ENCODE results near the gene CDK14.

CDK14 gene

DNA sequence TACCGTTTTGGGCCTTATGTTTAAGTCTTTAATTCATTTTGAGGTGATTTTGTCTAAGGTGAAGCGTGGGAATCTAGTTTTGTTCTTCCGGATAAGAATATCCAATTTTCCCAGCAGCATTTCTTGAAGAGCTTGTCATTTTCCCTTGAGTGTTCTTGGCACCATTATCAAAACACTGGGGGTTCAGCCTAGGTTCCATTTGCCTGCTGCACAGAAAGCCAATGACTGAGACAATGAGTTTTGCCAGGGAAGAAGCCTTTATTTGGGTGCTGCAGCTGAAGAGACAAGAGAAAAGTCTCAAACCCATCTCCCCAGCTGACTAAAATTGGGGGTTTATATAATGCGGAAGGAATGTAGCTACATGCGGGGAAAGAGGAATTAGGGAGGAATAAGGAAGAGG is 380.9 kb downstream of the CDK14 start:
- no peaks in the 10 kb centered on the region for H3K79me2 ChIP-seq (ENCODE audit: insufficient read depth, low read length)
- H3K9ac ChIP-seq (ENCODE audit: low read length): no peak overlapping the region
- H3K36me3 ChIP-seq (ENCODE audit: insufficient read depth, low read length): peaks cover 82% of the 10 kb centered on the region
- no peaks in the 10 kb centered on the region for H3K4me1 ChIP-seq (ENCODE audit: insufficient read depth, low read length, severe bottlenecking)
- H3K4me3 ChIP-seq (ENCODE audit: low read depth, low read length, poor library complexity, severe bottlenecking): no peak overlapping the region
- no peak overlapping the region for H3K27ac ChIP-seq (ENCODE audit: low read depth, low read length, poor library complexity, severe bottlenecking)
- H3K9me2 ChIP-seq (ENCODE audit: low read depth, low read length): no peaks in the 10 kb centered on the region
- H4K20me1 ChIP-seq (ENCODE audit: insufficient read depth, low read length): no peaks in the 10 kb centered on the region
- no peak overlapping the region for H2AFZ ChIP-seq (ENCODE audit: low read length)
- H3F3A ChIP-seq (ENCODE audit: insufficient read depth, low read length): no peaks in the 10 kb centered on the region
- H3K27me3 ChIP-seq (ENCODE audit: insufficient read depth, low read length): no peaks in the 10 kb centered on the region
- peaks cover 28% of the 10 kb centered on the region for H3K9me3 ChIP-seq (ENCODE audit: low read length)
- TF ChIP-seq EZH2 (IDR thresholded peaks at IDR 0.05; ENCODE audit: borderline replicate concordance, low read length): no peak
- TF ChIP-seq, protein P1, sequence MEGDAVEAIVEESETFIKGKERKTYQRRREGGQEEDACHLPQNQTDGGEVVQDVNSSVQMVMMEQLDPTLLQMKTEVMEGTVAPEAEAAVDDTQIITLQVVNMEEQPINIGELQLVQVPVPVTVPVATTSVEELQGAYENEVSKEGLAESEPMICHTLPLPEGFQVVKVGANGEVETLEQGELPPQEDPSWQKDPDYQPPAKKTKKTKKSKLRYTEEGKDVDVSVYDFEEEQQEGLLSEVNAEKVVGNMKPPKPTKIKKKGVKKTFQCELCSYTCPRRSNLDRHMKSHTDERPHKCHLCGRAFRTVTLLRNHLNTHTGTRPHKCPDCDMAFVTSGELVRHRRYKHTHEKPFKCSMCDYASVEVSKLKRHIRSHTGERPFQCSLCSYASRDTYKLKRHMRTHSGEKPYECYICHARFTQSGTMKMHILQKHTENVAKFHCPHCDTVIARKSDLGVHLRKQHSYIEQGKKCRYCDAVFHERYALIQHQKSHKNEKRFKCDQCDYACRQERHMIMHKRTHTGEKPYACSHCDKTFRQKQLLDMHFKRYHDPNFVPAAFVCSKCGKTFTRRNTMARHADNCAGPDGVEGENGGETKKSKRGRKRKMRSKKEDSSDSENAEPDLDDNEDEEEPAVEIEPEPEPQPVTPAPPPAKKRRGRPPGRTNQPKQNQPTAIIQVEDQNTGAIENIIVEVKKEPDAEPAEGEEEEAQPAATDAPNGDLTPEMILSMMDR (IDR thresholded peaks at IDR 0.05; ENCODE audit: low read length): no peak
- no peak overlapping the region for H3K4me2 ChIP-seq (ENCODE audit: low read length)

DNA sequence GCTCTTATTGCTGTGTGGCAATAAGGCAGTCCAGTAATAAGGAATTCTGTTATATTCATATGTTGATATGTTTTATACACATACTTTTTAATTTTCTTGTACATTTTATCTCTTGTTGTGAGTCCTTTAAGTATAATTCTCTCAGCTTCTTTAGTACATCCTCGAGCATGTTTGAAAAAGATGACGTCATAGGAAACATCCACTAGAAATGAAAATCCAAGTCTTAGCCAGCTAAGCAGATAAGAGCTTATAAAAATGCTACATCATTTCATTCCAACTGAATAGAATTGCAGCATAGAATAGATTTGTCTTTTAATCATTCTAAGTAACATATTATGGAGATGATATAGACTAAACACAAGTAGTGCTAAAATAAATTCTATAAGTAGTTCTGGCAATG is 384.4 kb downstream of the CDK14 start:
- TF ChIP-seq, protein P1 (IDR thresholded peaks at IDR 0.05; ENCODE audit: low read length): no peak
- TF ChIP-seq EZH2 (IDR thresholded peaks at IDR 0.05; ENCODE audit: borderline replicate concordance, low read length): no peak
- H3K9me3 ChIP-seq (ENCODE audit: low read length): peaks cover 25% of the 10 kb centered on the region

DNA sequence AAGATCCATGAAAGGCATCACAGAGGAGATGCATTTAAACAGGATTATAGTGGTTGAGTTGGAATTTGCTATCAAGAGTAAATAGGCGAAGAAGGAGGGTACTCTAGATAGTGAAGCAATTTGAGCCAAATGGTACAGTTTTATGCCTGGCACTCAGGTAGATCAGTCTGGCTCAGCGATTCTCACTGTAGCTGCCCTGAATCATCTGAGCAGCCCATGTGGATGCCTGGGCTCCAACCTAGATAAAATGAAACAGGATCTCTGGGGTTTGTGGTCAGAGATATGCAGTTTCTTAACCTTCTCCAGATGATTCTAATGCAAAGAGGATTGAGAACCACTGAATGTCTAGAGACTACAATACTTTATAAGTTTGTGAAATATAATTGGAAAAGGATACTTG is 386.1 kb downstream of the CDK14 start:
- Histone ChIP-seq H2AFZ (ENCODE audit: low read length) (no peak overlapping the region), H3K4me1 (ENCODE audit: insufficient read depth, low read length, severe bottlenecking) (no peaks in the 10 kb centered on the region), H3K4me2 (ENCODE audit: low read length) (no peak overlapping the region)

More for the DNA sequence above, 384.4 kb downstream of the CDK14 start:
- no peaks in the 10 kb centered on the region for H3K27me3 ChIP-seq (ENCODE audit: insufficient read depth, low read length)
- H3K9ac ChIP-seq (ENCODE audit: low read length): no peak overlapping the region
- peaks cover 89% of the 10 kb centered on the region for H3K36me3 ChIP-seq (ENCODE audit: insufficient read depth, low read length)
- no peaks in the 10 kb centered on the region for H3K4me1 ChIP-seq (ENCODE audit: insufficient read depth, low read length, severe bottlenecking)
- no peak overlapping the region for H3K4me2 ChIP-seq (ENCODE audit: low read length)
- H2AFZ ChIP-seq (ENCODE audit: low read length): no peak overlapping the region
- H3K4me3 ChIP-seq (ENCODE audit: low read depth, low read length, poor library complexity, severe bottlenecking): no peak overlapping the region
- H4K20me1 ChIP-seq (ENCODE audit: insufficient read depth, low read length): no peaks in the 10 kb centered on the region
- H3K9me2 ChIP-seq (ENCODE audit: low read depth, low read length): no peaks in the 10 kb centered on the region
- H3F3A ChIP-seq (ENCODE audit: insufficient read depth, low read length): no peaks in the 10 kb centered on the region
- no peaks in the 10 kb centered on the region for H3K79me2 ChIP-seq (ENCODE audit: insufficient read depth, low read length)
- no peak overlapping the region for H3K27ac ChIP-seq (ENCODE audit: low read depth, low read length, poor library complexity, severe bottlenecking)

More for the DNA sequence above, 386.1 kb downstream of the CDK14 start:
- Histone ChIP-seq H3K9me3 (ENCODE audit: low read length) (peaks cover 17% of the 10 kb centered on the region), H3F3A (ENCODE audit: insufficient read depth, low read length) (no peaks in the 10 kb centered on the region), H3K36me3 (ENCODE audit: insufficient read depth, low read length) (peaks cover 79% of the 10 kb centered on the region), H3K4me3 (ENCODE audit: low read depth, low read length, poor library complexity, severe bottlenecking) (no peak overlapping the region), H3K27me3 (ENCODE audit: insufficient read depth, low read length) (no peaks in the 10 kb centered on the region), H3K27ac (ENCODE audit: low read depth, low read length, poor library complexity, severe bottlenecking) (no peak overlapping the region), H3K9me2 (ENCODE audit: low read depth, low read length) (no peaks in the 10 kb centered on the region), H4K20me1 (ENCODE audit: insufficient read depth, low read length) (no peaks in the 10 kb centered on the region), H3K79me2 (ENCODE audit: insufficient read depth, low read length) (no peaks in the 10 kb centered on the region), H3K9ac (ENCODE audit: low read length) (no peak overlapping the region)
- no peak for TF ChIP-seq EZH2 (IDR thresholded peaks at IDR 0.05; ENCODE audit: borderline replicate concordance, low read length)
- TF ChIP-seq, protein P1 (IDR thresholded peaks at IDR 0.05; ENCODE audit: low read length): no peak
